Type B pancreatic cell (in vitro differentiated cells): Measurements from ENCODE around the gene TXNRD2. TPM values are rescaled to one million over a fixed set of nuclear protein-coding genes. Genes with fewer than 3 reads are reported as not detected.

ENCODE experiments used
- DNase-seq: peaks from one replicate; pipeline ENCODE4 v3.0.0; 2021; ENCODE audit warnings: mixed read lengths; ENCODE audit not compliant: unreplicated experiment; ENCODE audit errors: extremely low spot score
- H3K27ac Mint-ChIP-seq: 2 replicates; pipeline ENCODE4 v1.8.0; 2021; ENCODE audit warnings: mild to moderate bottlenecking, mixed read lengths
- H3K27me3 Mint-ChIP-seq: 2 replicates; pipeline ENCODE4 v1.8.0; 2021; ENCODE audit warnings: mixed read lengths
- H3K36me3 Mint-ChIP-seq: 2 replicates; pipeline ENCODE4 v1.8.0; 2021; ENCODE audit warnings: mixed read lengths
- H3K4me1 Mint-ChIP-seq: one replicate; pipeline ENCODE4 v1.8.0; 2021; ENCODE audit warnings: mixed read lengths; ENCODE audit not compliant: unreplicated experiment
- H3K4me3 Mint-ChIP-seq: 2 replicates; pipeline ENCODE4 v1.8.0; 2021; ENCODE audit warnings: mild to moderate bottlenecking, mixed read lengths
- H3K9me3 Mint-ChIP-seq: 2 replicates; pipeline ENCODE4 v1.8.0; 2021; ENCODE audit warnings: mixed read lengths
- CTCF ChIP-seq: fragments of 200-600 bp; sonication (generic); conservative IDR thresholded peaks from 2 replicates; pipeline ENCODE4 v1.5.0; 2021; ENCODE audit warnings: antibody characterized with exemption, mild to moderate bottlenecking
- total RNA-seq: library from RNA; stranded (reverse); gene quantifications from 2 replicates; pipeline ENCODE4 v1.2.1, GENCODE V29; 2021; ENCODE audit warnings: low replicate concordance

The TXNRD2 gene
- total RNA-seq, 1 donor from 2014 or later = 25.1 TPM

- DNase-seq = no peak
- Mint-ChIP-seq H3K36me3 (no peaks in the 10 kb centered on the region), H3K9me3 (no peaks in the 10 kb centered on the region), H3K4me1 (no peaks in the 10 kb centered on the region), H3K4me3 (peak overlapping the region; percentile 70), H3K27me3 (no peaks in the 10 kb centered on the region), H3K27ac (no peak overlapping the region)
- no peak for TF ChIP-seq CTCF
These were observed 43.5 kb upstream of the TXNRD2 start for GRCh38 chr22:19984851-19985811.

GRCh38 chr22:19984201-19984753 is 42.7 kb upstream of the TXNRD2 start:
- peak overlapping the region; percentile 72 for H3K4me3 Mint-ChIP-seq
- no peak for TF ChIP-seq CTCF

GRCh38 chr22:19983741-19984140 is 42.1 kb upstream of the TXNRD2 start:
- no peaks in the 10 kb centered on the region for H3K4me1 Mint-ChIP-seq
- DNase-seq = no peak
- H3K27me3 Mint-ChIP-seq = no peaks in the 10 kb centered on the region
- H3K4me3 Mint-ChIP-seq = no peak overlapping the region
- no peaks in the 10 kb centered on the region for H3K9me3 Mint-ChIP-seq
- H3K27ac Mint-ChIP-seq = no peak overlapping the region
- TF ChIP-seq CTCF = no peak
- no peaks in the 10 kb centered on the region for H3K36me3 Mint-ChIP-seq

More at GRCh38 chr22:19984201-19984753, 42.7 kb upstream of the TXNRD2 start:
- Mint-ChIP-seq H3K4me1 (no peaks in the 10 kb centered on the region), H3K27me3 (no peaks in the 10 kb centered on the region), H3K9me3 (no peaks in the 10 kb centered on the region), H3K36me3 (no peaks in the 10 kb centered on the region), H3K27ac (peak overlapping the region; percentile 39)
- no peak for DNase-seq

- no peak for TF ChIP-seq CTCF
- Mint-ChIP-seq H3K27ac (no peak overlapping the region), H3K27me3 (no peaks in the 10 kb centered on the region), H3K4me3 (no peak overlapping the region), H3K4me1 (no peaks in the 10 kb centered on the region), H3K36me3 (no peaks in the 10 kb centered on the region), H3K9me3 (no peaks in the 10 kb centered on the region)
- no peak for DNase-seq
These were observed 41.5 kb upstream of the TXNRD2 start for GRCh38 chr22:19982991-19983578.

- no peaks in the 10 kb centered on the region for H3K4me1 Mint-ChIP-seq
- no peak overlapping the region for H3K4me3 Mint-ChIP-seq
- no peaks in the 10 kb centered on the region for H3K9me3 Mint-ChIP-seq
- no peak for DNase-seq
- no peaks in the 10 kb centered on the region for H3K27me3 Mint-ChIP-seq
- H3K36me3 Mint-ChIP-seq = no peaks in the 10 kb centered on the region
- no peak for TF ChIP-seq CTCF
- no peak overlapping the region for H3K27ac Mint-ChIP-seq
These were observed 40.6 kb upstream of the TXNRD2 start for GRCh38 chr22:19981961-19982920.
